Adrenal gland (tissue), 5 donors: ENCODE data around the gene NAT14.

ENCODE experiments used
- POLR2A ChIP-seq, 2 donors: fragments of 450-650 bp; IDR thresholded peaks; one replicate each; pipeline ENCODE4 v1.6.1; 2017; ENCODE audit warnings: antibody characterized with exemption in 2 of 2, mild to moderate bottlenecking in 2 of 2, moderate library complexity in 1 of 2
- TF ChIP-seq, protein P1 (sequence below), 6 experiments: fragments of 450-650 bp in 4 of 6; fragments of 200-600 bp in 2 of 6; sonication (generic) in 1 of 6; IDR thresholded peaks; 1 replicate in 5 of 6; 2 replicates in 1 of 6; pipeline versions ENCODE4 v1.5.1 to v1.8.0; 2016 to 2021; ENCODE audit warnings: antibody characterized with exemption in 6 of 6, mild to moderate bottlenecking in 2 of 6, moderate library complexity in 1 of 6
- donor health status: DM: no; HTN: no; CAD: no.

DNA sequence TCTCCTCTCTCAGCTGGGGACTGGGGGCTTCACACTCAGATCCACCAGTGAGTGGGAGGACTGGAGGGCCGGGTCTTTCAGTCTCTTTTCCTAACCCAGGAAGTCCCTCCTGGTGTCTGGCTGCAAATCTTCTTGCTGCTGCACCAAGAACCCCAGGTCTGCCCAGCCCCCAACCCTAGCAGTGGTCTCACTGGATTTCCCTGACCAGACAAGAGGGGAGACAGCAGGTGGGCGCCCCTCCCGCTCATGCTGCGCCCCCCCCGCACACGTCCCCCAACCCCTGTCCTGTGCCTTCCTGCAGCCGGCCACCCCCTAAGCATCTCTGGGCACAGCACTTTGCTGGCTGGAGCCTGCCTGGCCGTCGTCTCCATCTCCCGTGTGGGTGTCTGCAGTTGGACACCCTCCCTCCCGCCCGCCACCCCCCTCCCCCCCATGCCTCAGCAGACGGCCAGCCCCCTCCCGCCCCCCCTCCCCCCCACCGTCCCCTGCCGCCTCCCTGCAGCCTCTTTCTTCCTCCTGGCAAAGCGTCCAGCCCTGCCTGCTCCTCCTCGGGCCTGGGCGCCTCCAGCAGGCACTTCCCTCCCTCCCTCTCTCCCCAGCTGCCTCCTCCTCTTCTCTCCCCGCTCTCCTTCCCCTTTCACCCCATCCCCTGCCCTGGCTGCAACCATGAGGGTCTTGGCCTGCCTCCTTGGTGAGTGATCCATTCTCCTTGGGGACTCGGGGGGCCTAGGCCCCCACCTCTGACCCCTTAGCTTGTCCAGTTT, 3.1 kb downstream of the NAT14 start, which contains the start of gene SSC5D:
- TF ChIP-seq, protein P1, sequence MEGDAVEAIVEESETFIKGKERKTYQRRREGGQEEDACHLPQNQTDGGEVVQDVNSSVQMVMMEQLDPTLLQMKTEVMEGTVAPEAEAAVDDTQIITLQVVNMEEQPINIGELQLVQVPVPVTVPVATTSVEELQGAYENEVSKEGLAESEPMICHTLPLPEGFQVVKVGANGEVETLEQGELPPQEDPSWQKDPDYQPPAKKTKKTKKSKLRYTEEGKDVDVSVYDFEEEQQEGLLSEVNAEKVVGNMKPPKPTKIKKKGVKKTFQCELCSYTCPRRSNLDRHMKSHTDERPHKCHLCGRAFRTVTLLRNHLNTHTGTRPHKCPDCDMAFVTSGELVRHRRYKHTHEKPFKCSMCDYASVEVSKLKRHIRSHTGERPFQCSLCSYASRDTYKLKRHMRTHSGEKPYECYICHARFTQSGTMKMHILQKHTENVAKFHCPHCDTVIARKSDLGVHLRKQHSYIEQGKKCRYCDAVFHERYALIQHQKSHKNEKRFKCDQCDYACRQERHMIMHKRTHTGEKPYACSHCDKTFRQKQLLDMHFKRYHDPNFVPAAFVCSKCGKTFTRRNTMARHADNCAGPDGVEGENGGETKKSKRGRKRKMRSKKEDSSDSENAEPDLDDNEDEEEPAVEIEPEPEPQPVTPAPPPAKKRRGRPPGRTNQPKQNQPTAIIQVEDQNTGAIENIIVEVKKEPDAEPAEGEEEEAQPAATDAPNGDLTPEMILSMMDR (IDR thresholded peaks at IDR 0.05): no peak
- TF ChIP-seq POLR2A (IDR thresholded peaks at IDR 0.05): no peak
